Right hindlimb (tissue), 1 donor: ENCODE data around the gene THEM4.

Experiments
- DNase-seq: peaks from one replicate; pipeline ENCODE4 v3.0.0-alpha.2; 2018

Gene THEM4

GRCh38 chr1:151909167-151910149 lies at the start of gene THEM4:
Gene THEM4 (minus strand): TSS chr1:151909511. CDS start chr1:151909458, 53 bp downstream.
- DNase-seq: peak; percentile 98

DNA sequence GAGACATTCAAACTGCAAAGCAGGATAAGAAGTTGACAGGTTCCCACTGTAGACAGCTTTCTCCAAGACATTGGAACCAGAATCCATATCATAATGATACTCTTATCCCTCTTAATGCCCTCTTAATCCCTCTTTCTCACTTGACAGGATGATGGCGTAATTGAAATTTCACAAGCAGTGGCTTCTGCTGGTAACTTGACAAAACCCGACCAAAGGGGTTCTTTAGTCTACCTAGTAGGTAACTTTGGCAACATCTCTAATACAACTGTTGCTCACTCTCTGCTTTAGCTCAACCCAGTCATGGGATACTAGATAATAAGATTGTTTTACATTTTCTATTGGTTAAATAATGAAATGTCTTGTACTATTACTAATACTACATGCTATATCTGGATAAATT lies 49.6 kb upstream of the THEM4 start:
- DNase-seq: no peak

- no peak for DNase-seq
Measured at GRCh38 chr1:151956957-151957497, 47.7 kb upstream of the THEM4 start.

GRCh38 chr1:151953409-151954094 lies 44.2 kb upstream of the THEM4 start:
- DNase-seq: no peak

DNA sequence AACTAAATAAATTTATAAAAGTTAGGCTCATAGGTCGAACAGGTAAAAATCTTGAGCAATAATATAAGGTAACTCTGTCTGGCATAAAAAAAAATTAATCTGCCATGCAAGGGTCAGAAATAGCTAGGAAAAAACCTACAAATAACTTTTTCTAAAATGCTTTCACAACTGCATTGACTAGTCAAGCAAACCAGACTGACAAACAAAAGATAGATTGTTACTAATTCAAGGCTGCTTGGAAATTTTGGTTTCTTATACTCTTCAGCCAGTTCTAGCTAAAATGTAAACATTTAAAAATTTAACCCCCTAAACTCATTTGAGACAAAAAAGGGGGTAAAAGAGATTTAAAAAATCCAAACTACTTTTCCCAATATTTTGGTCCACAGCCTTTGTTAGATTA lies 43.5 kb upstream of the THEM4 start:
- DNase-seq: no peak

DNA sequence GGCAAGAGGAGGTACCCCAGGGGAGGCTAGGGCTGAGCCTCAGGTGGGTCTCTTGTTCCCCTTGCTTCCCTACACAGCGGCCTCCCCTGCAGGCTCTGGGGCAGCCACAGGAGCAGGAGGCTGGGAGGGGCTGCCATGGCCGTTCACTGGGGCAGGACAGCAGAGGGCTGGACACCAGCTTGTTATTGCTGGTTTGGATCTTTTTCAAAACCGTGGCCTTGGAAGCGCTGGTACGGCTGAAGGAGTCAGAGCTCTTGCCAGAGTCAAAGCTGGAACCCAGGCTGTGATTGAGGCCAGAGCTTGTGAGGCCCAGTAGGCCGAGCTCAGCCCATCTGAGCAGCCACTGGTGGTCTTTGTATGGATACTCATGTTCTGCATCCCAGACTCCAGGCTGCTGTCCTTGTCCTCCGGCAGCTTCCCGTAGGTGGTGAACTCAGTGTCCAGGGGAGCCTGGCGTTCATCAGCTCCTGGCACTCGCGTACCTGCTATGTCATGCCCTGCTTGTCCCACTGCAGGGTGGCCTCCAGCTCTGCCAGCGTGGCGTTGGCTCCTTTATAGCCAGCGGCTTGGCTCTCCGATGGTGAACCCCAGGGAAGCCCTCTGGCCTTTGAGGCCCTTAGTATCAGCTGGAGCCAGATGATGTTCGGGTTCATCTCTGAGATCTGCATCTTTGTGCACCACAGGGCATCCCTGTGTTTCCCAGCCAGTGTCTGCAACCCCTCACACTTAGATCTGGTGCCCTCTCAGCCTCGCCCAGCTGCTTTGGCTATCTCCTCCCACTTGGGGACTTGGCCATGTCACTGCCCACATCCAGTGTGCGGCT lies 40.3 kb upstream of the THEM4 start:
- DNase-seq: no peak

- no peak for DNase-seq
Measured at GRCh38 chr1:151948506-151948905, 39.2 kb upstream of the THEM4 start.

DNA sequence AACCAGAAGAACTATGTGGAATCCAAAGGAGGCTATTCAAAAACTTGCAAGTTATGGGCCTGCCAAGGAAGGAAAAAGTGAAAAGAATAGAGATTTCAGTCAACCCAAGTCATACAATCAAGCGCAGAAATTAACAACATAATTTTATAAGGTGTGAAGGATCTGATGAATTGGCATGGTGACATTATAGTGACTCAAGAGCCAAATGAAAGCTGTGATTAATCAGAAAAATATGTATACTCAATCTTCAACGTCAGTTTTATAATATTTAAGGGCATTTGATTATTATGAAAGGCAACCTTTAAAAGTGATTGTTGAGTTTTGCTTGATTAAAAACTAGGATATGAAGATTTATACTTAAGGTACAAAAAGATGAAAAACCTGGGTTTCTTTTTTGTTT lies 37.8 kb upstream of the THEM4 start:
- no peak for DNase-seq

- peak; percentile 87 for DNase-seq
Measured at GRCh38 chr1:151945725-151946722, 36.7 kb upstream of the THEM4 start.

GRCh38 chr1:151944857-151945575 lies 35.7 kb upstream of the THEM4 start:
- no peak for DNase-seq

- DNase-seq: no peak
Measured at GRCh38 chr1:151944126-151944856, 35.0 kb upstream of the THEM4 start.

DNA sequence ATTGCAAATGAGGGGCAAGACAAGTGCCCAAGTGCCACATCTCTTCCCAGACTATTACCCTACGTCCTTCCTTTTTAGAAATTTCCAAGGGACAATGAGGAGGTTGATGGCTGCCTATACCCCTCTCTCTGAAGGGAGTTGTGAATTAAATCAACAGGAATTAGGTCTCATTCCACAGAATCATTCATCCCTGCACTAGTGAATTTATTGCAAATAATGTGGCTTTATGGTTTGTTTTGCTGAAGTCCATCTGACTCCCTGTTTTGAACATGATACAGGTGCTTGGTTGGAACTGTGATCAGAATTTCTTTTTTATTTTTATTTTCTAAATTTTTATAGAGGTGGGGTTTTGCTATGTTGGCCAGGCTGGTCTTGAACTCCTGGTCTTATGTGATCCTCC lies 34.3 kb upstream of the THEM4 start:
- DNase-seq: no peak

DNA sequence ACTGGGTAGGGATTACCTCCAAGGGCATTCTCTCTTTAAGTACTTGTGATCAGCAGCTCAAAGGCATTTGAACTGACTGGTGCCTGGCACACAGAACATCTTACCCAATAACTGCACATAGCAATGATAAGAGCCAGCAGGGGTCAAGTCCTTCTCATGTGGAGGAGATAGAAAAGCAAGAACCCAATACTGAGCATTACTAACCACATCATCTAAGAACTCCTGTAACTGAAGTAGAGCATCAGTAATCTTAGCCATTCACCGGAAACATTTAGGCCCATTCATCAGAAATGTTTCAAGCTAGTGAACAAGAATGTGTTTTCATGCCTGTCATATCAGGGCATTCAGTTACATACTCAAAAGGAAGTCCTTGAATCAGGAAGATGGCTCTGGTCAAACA lies 33.6 kb upstream of the THEM4 start:
- DNase-seq: no peak

- no peak for DNase-seq
Measured at GRCh38 chr1:151940541-151940940, 31.2 kb upstream of the THEM4 start.

DNA sequence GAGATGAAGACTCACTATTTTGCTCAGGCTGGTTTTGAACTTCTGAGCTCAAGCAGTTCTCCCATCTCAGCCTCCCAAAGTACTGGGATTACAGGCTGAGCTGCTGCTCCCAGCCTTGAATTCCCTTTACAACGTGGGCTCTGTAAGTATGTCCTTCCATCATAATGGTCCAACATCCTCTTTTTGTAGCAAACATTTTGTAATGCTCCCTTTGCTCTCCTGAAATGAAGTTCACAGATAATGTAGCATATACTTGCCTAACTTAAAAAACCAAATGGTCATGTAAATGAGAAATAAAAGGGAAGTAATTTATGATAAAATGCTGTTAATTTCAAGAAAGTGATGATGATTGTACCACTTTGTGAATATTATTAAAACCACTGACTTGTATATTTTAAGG lies 30.5 kb upstream of the THEM4 start:
- DNase-seq: no peak

GRCh38 chr1:151939141-151939540 lies 29.8 kb upstream of the THEM4 start:
- no peak for DNase-seq

DNA sequence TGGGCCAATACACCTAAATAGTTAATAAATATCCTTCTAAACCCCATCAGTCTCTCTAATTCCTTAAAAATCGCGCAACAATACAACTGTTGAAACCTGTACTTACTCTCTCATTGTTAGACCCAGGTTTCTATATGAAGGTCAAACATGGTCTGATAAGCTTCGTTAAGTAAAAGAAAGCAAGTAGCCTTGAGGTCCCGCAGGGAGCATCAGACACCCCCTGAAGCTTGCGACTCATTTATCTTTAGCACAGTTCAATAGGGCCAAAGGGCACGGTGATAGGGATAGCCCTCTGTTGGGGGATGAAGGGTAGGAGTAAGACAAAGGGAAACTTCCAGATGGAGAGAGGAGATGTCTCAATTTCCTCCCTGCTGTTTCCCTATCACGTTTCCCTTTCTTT lies 27.3 kb upstream of the THEM4 start:
- no peak for DNase-seq

- no peak for DNase-seq
Measured at GRCh38 chr1:151935894-151936602, 26.7 kb upstream of the THEM4 start.

- no peak for DNase-seq
Measured at GRCh38 chr1:151935154-151935553, 25.8 kb upstream of the THEM4 start.
